Endodermal cell (in vitro differentiated cells): ENCODE data around the gene FDCSP. TPM values are rescaled to one million over a fixed set of nuclear protein-coding genes. Genes with fewer than 3 reads are reported as not detected.

Source experiments
- DNase-seq: peaks from one replicate; pipeline ENCODE4 v3.0.0-alpha.2; 2017
- H3K27ac ChIP-seq: 2 replicates; pipeline ENCODE4 v1.5.1; 2013; ENCODE audit warnings: mild to moderate bottlenecking, low read depth, low read length, moderate library complexity
- H3K27me3 ChIP-seq: 2 replicates; pipeline ENCODE4 v1.6.1; 2013; ENCODE audit warnings: mild to moderate bottlenecking, low read length, moderate library complexity; ENCODE audit not compliant: insufficient read depth, control insufficient read depth, poor library complexity, severe bottlenecking
- H3K36me3 ChIP-seq: 2 replicates; pipeline ENCODE4 v1.7.0; 2013; ENCODE audit warnings: mild to moderate bottlenecking, low read length, moderate library complexity; ENCODE audit not compliant: control insufficient read depth, insufficient read depth
- H3K4me1 ChIP-seq: one replicate; pipeline ENCODE4 v1.7.0; 2013; ENCODE audit warnings: low read length; ENCODE audit not compliant: control insufficient read depth, insufficient read depth
- H3K4me3 ChIP-seq: 2 replicates; pipeline ENCODE4 v1.5.1; 2013; ENCODE audit warnings: mild to moderate bottlenecking, low read length, moderate library complexity
- H3K9ac ChIP-seq: 2 replicates; pipeline ENCODE4 v1.6.1; 2013; ENCODE audit warnings: mild to moderate bottlenecking, low read length, moderate library complexity; ENCODE audit not compliant: poor library complexity, severe bottlenecking; ENCODE audit errors: extremely low read depth
- H3K9me3 ChIP-seq: 2 replicates; pipeline ENCODE4 v1.6.1; 2013; ENCODE audit warnings: mild to moderate bottlenecking, low read length, moderate library complexity; ENCODE audit not compliant: control insufficient read depth
- H3K27ac Mint-ChIP-seq: 2 replicates; pipeline ENCODE4 v1.8.0; 2020; ENCODE audit warnings: mixed read lengths
- H3K27me3 Mint-ChIP-seq: 2 replicates; pipeline ENCODE4 v1.8.0; 2021; ENCODE audit warnings: mild to moderate bottlenecking, mixed read lengths; ENCODE audit not compliant: insufficient read depth
- H3K36me3 Mint-ChIP-seq: 2 replicates; pipeline ENCODE4 v1.8.0; 2020; ENCODE audit warnings: low read depth, mixed read lengths
- H3K4me1 Mint-ChIP-seq: 2 replicates; pipeline ENCODE4 v1.8.0; 2020; ENCODE audit warnings: mixed read lengths
- H3K4me3 Mint-ChIP-seq: 2 replicates; pipeline ENCODE4 v1.8.0; 2020; ENCODE audit warnings: mild to moderate bottlenecking, moderate library complexity, mixed read lengths
- H3K9me3 Mint-ChIP-seq: 2 replicates; pipeline ENCODE4 v1.8.0; 2020; ENCODE audit warnings: mild to moderate bottlenecking, mixed read lengths
- CTCF ChIP-seq: fragments of 200-600 bp; sonication (generic); conservative IDR thresholded peaks from 2 replicates; pipeline ENCODE4 v1.5.0; 2021; ENCODE audit warnings: antibody characterized with exemption, mild to moderate bottlenecking
- WGBS, 2 experiments: methylation state at CpG; one replicate each; pipeline versions ENCODE4 v1.1.5 to v1.1.7; 2013; ENCODE audit warnings: missing lambda C conversion rate in 2 of 2, mixed read lengths in 1 of 2; ENCODE audit not compliant: insufficient coverage in 1 of 2, insufficient read length in 1 of 2; 5-methylcytosine and 5-hydroxymethylcytosine counted together
- total RNA-seq, 2 donors: library from RNA; stranded (reverse); fragmentation: NEBNext Ultra II Directional in 1 of 2; extraction: Animal tissue kit (Norgen Biotek cat#: 25700) in 1 of 2; gene quantifications; 2 replicates in 1 of 2; 3 replicates in 1 of 2; pipeline ENCODE4 v1.2.1, GENCODE V29; 2021

Gene FDCSP
- total RNA-seq, 2 donors from 2014 or later, result not detected

- Mint-ChIP-seq H3K27ac (no peak overlapping the region), H3K27me3 (no peaks in the 10 kb centered on the region), H3K36me3 (no peaks in the 10 kb centered on the region), H3K9me3 (no peaks in the 10 kb centered on the region), H3K4me1 (peaks cover 5% of the 10 kb centered on the region), H3K4me3 (no peak overlapping the region)
- Histone ChIP-seq H3K9ac (no peak overlapping the region), H3K36me3 (no peaks in the 10 kb centered on the region), H3K4me1 (no peaks in the 10 kb centered on the region), H3K27me3 (no peaks in the 10 kb centered on the region), H3K9me3 (no peaks in the 10 kb centered on the region), H3K4me3 (no peak overlapping the region), H3K27ac (no peak overlapping the region)
- 89 to 92% methylated on average over 1 of the region's 2 CpGs for WGBS, 2 experiments
- TF ChIP-seq CTCF, result no peak
- DNase-seq, result no peak
These were observed 46.1 kb upstream of the FDCSP start for GRCh38 chr4:70179811-70180210.

DNA sequence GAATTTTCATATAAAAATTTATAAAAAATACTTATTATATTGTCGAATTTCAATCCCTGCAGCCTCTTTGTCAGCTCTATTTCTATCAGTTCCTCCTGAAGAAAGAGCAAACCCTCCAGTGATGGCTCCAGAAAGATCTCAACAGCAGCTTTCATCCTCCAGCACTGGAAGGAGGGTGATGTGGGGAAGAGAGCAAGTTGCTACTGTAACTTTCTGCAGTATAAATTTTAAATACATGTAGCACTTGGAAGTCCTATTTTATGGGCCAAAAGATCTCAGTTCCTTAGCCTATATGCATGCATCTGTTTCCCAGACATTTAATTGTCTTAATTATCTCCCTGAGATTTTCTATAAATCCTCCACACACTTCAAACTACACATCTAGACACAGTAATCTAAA is 44.1 kb upstream of the FDCSP start:
- no peaks in the 10 kb centered on the region for H3K27me3 Mint-ChIP-seq
- no peak overlapping the region for H3K27ac ChIP-seq
- H3K9ac ChIP-seq, result no peak overlapping the region
- H3K9me3 ChIP-seq, result no peaks in the 10 kb centered on the region
- no peak for DNase-seq
- H3K36me3 Mint-ChIP-seq, result no peaks in the 10 kb centered on the region
- 67% methylated on average over 1 of the region's 1 CpG; no CpG with 5 or more reads in 1 of the 2 experiments for WGBS, 2 experiments
- no peaks in the 10 kb centered on the region for H3K4me1 ChIP-seq
- H3K4me1 Mint-ChIP-seq, result peaks cover 5% of the 10 kb centered on the region
- no peak overlapping the region for H3K4me3 Mint-ChIP-seq
- TF ChIP-seq CTCF, result no peak
- no peaks in the 10 kb centered on the region for H3K36me3 ChIP-seq
- H3K4me3 ChIP-seq, result no peak overlapping the region
- no peak overlapping the region for H3K27ac Mint-ChIP-seq
- no peaks in the 10 kb centered on the region for H3K9me3 Mint-ChIP-seq
- H3K27me3 ChIP-seq, result no peaks in the 10 kb centered on the region

- WGBS, 2 experiments, result 75 to 94% methylated on average over 2 of the region's 2 CpGs
- Mint-ChIP-seq H3K4me3 (no peak overlapping the region), H3K36me3 (no peaks in the 10 kb centered on the region), H3K27me3 (no peaks in the 10 kb centered on the region), H3K27ac (no peak overlapping the region), H3K4me1 (peaks cover 6% of the 10 kb centered on the region), H3K9me3 (no peaks in the 10 kb centered on the region)
- no peak overlapping the region for H3K4me3 ChIP-seq
- H3K27me3 ChIP-seq, result no peaks in the 10 kb centered on the region
- no peak overlapping the region for H3K9ac ChIP-seq
- no peak for DNase-seq
- H3K4me1 ChIP-seq, result no peaks in the 10 kb centered on the region
- H3K27ac ChIP-seq, result no peak overlapping the region
- TF ChIP-seq CTCF, result no peak
- H3K36me3 ChIP-seq, result no peaks in the 10 kb centered on the region
- H3K9me3 ChIP-seq, result no peaks in the 10 kb centered on the region
These were observed 43.3 kb upstream of the FDCSP start for GRCh38 chr4:70182517-70183167.
